GM21367 (cell line): ENCODE results near the gene SAG.

Experiments used
- ATAC-seq: cut with Tn5 transposase; IDR thresholded peaks from one replicate; pipeline ENCODE4 v1.9.1; 2021; ENCODE audit not compliant: unreplicated experiment

SAG gene

GRCh38 chr2:233287871-233288270, 19.7 kb upstream of the SAG start:
- no peak for ATAC-seq

GRCh38 chr2:233288663-233289062, 19.0 kb upstream of the SAG start:
- ATAC-seq, result no peak

- ATAC-seq, result no peak
Observed at GRCh38 chr2:233289648-233290047, 18.0 kb upstream of the SAG start.

- ATAC-seq, result no peak
Observed at GRCh38 chr2:233290051-233290845, 17.4 kb upstream of the SAG start.

GRCh38 chr2:233295891-233296290, 11.7 kb upstream of the SAG start:
- ATAC-seq, result no peak

GRCh38 chr2:233297076-233297475, 10.5 kb upstream of the SAG start:
- ATAC-seq, result no peak

GRCh38 chr2:233300401-233300800, 7.2 kb upstream of the SAG start:
- ATAC-seq, result no peak

GRCh38 chr2:233301248-233301647, 6.4 kb upstream of the SAG start:
- ATAC-seq, result no peak

- no peak for ATAC-seq
Observed at GRCh38 chr2:233301811-233302210, 5.8 kb upstream of the SAG start.

- ATAC-seq, result no peak
Observed at GRCh38 chr2:233303252-233303651, 4.4 kb upstream of the SAG start.

- ATAC-seq, result no peak
Observed at GRCh38 chr2:233311241-233311926, 3.8 kb downstream of the SAG start.

- ATAC-seq, result no peak
Observed at GRCh38 chr2:233312874-233313273, 5.3 kb downstream of the SAG start.

- ATAC-seq, result no peak
Observed at GRCh38 chr2:233314180-233314925, 6.7 kb downstream of the SAG start.

- no peak for ATAC-seq
Observed at GRCh38 chr2:233317196-233317943, 9.8 kb downstream of the SAG start.

- no peak for ATAC-seq
Observed at GRCh38 chr2:233319256-233319655, 11.6 kb downstream of the SAG start.

GRCh38 chr2:233320470-233320869, 12.9 kb downstream of the SAG start:
- ATAC-seq, result no peak

- no peak for ATAC-seq
Observed at GRCh38 chr2:233321166-233321565, 13.6 kb downstream of the SAG start.

GRCh38 chr2:233323851-233324250, 16.2 kb downstream of the SAG start:
- ATAC-seq, result no peak

GRCh38 chr2:233325256-233325655, 17.6 kb downstream of the SAG start:
- ATAC-seq, result no peak

- ATAC-seq, result no peak
Observed at GRCh38 chr2:233325814-233326213, 18.2 kb downstream of the SAG start.

GRCh38 chr2:233326500-233326899, 18.9 kb downstream of the SAG start:
- no peak for ATAC-seq
